ENCODE results near the gene CD244.

DNA sequence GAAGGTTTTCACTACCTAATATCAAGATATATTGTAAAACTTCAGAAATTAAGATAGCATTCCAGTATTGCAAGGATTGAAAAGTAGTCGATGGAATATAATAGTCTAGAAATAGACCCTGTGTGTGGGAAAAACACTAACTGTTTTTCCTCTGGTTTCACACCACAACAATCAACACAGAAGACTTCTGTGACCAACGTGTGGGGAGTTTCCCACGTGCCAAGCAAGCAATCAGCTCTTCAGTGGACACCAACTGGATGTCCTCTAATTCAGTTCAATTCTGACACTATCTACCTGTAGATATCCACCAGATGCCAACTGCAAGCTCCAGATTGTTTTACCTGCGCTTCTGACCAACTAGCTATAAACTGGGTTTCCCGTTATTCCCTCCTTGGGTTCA, 12.1 kb downstream of the CD244 start:
- TF ChIP-seq EZH2 (IDR thresholded peaks at IDR 0.05; ENCODE audit: borderline replicate concordance, insufficient read depth, low read length, poor library complexity, severe bottlenecking) (no peak), CTCF (IDR thresholded peaks at IDR 0.05; ENCODE audit: poor library complexity, severe bottlenecking) (no peak), MXI1 (conservative IDR thresholded peaks at IDR 0.05; ENCODE audit: poor library complexity, severe bottlenecking) (no peak), TAF1 (IDR thresholded peaks at IDR 0.05; ENCODE audit: low read depth) (no peak), POLR2AphosphoS5 (IDR thresholded peaks at IDR 0.05) (no peak)

Data from neural cell (in vitro differentiated cells).